ENCODE measurements around the gene OBSCN. TPM values are rescaled to one million over a fixed set of nuclear protein-coding genes. Genes with fewer than 3 reads are reported as not detected.

OBSCN gene
- total and polyA plus RNA-seq, 2 of the 13 experiments (the other 11 are each of a cell fraction or from before 2014, with no cell fraction given), result 0.20 TPM

DNA sequence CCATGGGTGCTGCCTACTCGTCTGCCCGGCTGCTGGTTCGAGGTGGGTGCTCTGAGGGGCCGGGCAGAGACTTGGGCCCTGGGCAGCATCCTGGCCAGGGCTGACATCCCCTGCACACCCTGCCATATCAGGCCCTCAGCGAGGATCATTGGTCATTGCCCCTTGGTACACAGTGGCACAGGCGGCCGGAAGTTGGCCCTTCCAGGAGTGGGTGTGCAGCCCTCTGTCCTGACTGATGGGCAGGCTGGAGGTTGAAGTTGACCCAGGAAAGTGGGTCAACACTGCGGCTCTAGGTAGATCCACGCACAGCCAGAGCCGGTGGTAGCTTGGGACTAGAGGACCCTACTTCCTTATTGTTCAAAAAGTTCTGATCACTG, 125.9 kb downstream of the OBSCN start:
- no TSS peak for BruUV-seq (replicated peaks)
- no peak for FAIRE-seq
- Histone ChIP-seq H3K27me3 (ENCODE audit: control insufficient read depth in 1 of 2, insufficient read depth in 2 of 2, low read length in 2 of 2) (peaks cover 6 to 7% of the 10 kb centered on the region in 2 experiments; a peak in 3 of 5 replicates), H3K9ac (ENCODE audit: insufficient read depth, low read depth, low read length) (no peak overlapping the region), H3K4me2 (ENCODE audit: low read depth, low read length) (no peak overlapping the region), H3K27ac (ENCODE audit: extremely low read length, insufficient read depth, low read length) (no peak overlapping the region), H3K4me3 (replicated peaks in 1 of 3; ENCODE audit: insufficient read depth in 1 of 3, low read depth in 2 of 3, low read length in 3 of 3) (no peak overlapping the region), H2AFZ (ENCODE audit: low read length) (no peak overlapping the region), H3K36me3 (replicated peaks in 1 of 2; ENCODE audit: control insufficient read depth in 1 of 2, insufficient read depth in 2 of 2, low read length in 2 of 2) (no peaks in the 10 kb centered on the region), H3K79me2 (ENCODE audit: insufficient read depth, low read length) (no peaks in the 10 kb centered on the region), H3K9me3 (ENCODE audit: low read length) (no peaks in the 10 kb centered on the region), H4K20me1 (ENCODE audit: insufficient read depth, low read length) (no peaks in the 10 kb centered on the region), H3K4me1 (ENCODE audit: insufficient read depth, low read length) (no peaks in the 10 kb centered on the region)
- no peak for DNase-seq (ENCODE audit: low spot score)
- in situ Hi-C loops (cut with HindIII; ENCODE audit: extremely low pct_ligation_motif_present, low pct_unique_long_range_greater_than_20kb), result no loop called here
- intact Hi-C loops (cut with micrococcal nuclease; ENCODE audit: unreplicated experiment), result no loop called here
- POLR2A ChIA-PET, result no interaction called here
- no peak for ATAC-seq
- CTCF ChIA-PET (ENCODE audit: low intra/inter-chr PET ratio, low total read pairs), result no interaction called here
- WGBS (ENCODE audit: low lambda C conversion rate), result 73% methylated on average over 3 of the region's 10 CpGs
- TF ChIP-seq ZNF251 (CRISPR knock-in tag; IDR thresholded peaks at IDR 0.05) (no peak), ZFX (CRISPR knock-in tag; IDR thresholded peaks at IDR 0.05; ENCODE audit: low read depth) (no peak), SRF (IDR thresholded peaks at IDR 0.05; ENCODE audit: low read depth, low read length) (no peak), MBNL3 (CRISPR knock-in tag; conservative IDR thresholded peaks at IDR 0.05) (no peak), RFX1 (IDR thresholded peaks at IDR 0.05) (no peak), ATF7-NPFF (CRISPR knock-in tag; IDR thresholded peaks at IDR 0.05; ENCODE audit: low read depth) (no peak), ELF4 (CRISPR knock-in tag; IDR thresholded peaks at IDR 0.05; ENCODE audit: borderline replicate concordance) (no peak), BORCS8-MEF2B (CRISPR knock-in tag; IDR thresholded peaks at IDR 0.05) (no peak)
- TF ChIP-seq, protein P1, sequence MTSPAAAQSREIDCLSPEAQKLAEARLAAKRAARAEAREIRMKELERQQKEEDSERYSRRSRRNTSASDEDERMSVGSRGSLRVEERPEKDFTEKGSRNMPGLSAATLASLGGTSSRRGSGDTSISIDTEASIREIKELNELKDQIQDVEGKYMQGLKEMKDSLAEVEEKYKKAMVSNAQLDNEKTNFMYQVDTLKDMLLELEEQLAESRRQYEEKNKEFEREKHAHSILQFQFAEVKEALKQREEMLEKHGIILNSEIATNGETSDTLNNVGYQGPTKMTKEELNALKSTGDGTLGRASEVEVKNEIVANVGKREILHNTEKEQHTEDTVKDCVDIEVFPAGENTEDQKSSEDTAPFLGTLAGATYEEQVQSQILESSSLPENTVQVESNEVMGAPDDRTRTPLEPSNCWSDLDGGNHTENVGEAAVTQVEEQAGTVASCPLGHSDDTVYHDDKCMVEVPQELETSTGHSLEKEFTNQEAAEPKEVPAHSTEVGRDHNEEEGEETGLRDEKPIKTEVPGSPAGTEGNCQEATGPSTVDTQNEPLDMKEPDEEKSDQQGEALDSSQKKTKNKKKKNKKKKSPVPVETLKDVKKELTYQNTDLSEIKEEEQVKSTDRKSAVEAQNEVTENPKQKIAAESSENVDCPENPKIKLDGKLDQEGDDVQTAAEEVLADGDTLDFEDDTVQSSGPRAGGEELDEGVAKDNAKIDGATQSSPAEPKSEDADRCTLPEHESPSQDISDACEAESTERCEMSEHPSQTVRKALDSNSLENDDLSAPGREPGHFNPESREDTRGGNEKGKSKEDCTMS (CRISPR knock-in tag; conservative IDR thresholded peaks at IDR 0.05), result no peak
- TF ChIP-seq, protein P2, sequence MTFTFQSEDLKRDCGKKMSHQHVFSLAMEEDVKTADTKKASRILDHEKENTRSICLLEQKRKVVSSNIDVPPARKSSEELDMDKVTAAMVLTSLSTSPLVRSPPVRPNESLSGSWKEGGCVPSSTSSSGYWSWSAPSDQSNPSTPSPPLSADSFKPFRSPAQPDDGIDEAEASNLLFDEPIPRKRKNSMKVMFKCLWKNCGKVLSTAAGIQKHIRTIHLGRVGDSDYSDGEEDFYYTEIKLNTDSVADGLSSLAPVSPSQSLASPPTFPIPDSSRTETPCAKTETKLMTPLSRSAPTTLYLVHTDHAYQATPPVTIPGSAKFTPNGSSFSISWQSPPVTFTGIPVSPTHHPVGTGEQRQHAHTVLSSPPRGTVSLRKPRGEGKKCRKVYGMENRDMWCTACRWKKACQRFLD (CRISPR knock-in tag; IDR thresholded peaks at IDR 0.05; ENCODE audit: borderline replicate concordance), result no peak
- TF ChIP-seq, protein P3, sequence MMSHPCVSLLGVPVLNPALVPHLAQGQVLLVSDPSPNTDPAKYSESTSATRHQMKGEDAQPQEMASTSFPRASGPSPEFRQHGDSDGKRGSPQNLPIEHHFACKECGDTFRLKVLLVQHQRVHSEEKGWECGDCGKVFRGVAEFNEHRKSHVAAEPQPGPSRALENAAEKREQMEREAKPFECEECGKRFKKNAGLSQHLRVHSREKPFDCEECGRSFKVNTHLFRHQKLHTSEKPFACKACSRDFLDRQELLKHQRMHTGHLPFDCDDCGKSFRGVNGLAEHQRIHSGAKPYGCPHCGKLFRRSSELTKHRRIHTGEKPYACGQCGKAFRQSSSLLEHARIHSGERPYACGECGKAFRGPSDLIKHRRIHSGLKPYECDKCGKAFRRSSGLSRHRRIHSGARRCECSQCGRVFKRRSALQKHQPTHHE (CRISPR knock-in tag; IDR thresholded peaks at IDR 0.05; ENCODE audit: borderline replicate concordance), result no peak
- TF ChIP-seq, protein P4, sequence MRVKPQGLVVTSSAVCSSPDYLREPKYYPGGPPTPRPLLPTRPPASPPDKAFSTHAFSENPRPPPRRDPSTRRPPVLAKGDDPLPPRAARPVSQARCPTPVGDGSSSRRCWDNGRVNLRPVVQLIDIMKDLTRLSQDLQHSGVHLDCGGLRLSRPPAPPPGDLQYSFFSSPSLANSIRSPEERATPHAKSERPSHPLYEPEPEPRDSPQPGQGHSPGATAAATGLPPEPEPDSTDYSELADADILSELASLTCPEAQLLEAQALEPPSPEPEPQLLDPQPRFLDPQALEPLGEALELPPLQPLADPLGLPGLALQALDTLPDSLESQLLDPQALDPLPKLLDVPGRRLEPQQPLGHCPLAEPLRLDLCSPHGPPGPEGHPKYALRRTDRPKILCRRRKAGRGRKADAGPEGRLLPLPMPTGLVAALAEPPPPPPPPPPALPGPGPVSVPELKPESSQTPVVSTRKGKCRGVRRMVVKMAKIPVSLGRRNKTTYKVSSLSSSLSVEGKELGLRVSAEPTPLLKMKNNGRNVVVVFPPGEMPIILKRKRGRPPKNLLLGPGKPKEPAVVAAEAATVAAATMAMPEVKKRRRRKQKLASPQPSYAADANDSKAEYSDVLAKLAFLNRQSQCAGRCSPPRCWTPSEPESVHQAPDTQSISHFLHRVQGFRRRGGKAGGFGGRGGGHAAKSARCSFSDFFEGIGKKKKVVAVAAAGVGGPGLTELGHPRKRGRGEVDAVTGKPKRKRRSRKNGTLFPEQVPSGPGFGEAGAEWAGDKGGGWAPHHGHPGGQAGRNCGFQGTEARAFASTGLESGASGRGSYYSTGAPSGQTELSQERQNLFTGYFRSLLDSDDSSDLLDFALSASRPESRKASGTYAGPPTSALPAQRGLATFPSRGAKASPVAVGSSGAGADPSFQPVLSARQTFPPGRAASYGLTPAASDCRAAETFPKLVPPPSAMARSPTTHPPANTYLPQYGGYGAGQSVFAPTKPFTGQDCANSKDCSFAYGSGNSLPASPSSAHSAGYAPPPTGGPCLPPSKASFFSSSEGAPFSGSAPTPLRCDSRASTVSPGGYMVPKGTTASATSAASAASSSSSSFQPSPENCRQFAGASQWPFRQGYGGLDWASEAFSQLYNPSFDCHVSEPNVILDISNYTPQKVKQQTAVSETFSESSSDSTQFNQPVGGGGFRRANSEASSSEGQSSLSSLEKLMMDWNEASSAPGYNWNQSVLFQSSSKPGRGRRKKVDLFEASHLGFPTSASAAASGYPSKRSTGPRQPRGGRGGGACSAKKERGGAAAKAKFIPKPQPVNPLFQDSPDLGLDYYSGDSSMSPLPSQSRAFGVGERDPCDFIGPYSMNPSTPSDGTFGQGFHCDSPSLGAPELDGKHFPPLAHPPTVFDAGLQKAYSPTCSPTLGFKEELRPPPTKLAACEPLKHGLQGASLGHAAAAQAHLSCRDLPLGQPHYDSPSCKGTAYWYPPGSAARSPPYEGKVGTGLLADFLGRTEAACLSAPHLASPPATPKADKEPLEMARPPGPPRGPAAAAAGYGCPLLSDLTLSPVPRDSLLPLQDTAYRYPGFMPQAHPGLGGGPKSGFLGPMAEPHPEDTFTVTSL (CRISPR knock-in tag; IDR thresholded peaks at IDR 0.05; ENCODE audit: borderline replicate concordance), result no peak
